HUDEP-2 (cell line): Measurements from ENCODE around the gene PRRC2B.

Experiments
- DNase-seq, 76 experiments: peaks; one replicate each; lab custom pipeline; 2025; ENCODE audit not compliant: unreplicated experiment in 76 of 76; lab: John Stamatoyannopoulos, UW

The PRRC2B gene

DNA sequence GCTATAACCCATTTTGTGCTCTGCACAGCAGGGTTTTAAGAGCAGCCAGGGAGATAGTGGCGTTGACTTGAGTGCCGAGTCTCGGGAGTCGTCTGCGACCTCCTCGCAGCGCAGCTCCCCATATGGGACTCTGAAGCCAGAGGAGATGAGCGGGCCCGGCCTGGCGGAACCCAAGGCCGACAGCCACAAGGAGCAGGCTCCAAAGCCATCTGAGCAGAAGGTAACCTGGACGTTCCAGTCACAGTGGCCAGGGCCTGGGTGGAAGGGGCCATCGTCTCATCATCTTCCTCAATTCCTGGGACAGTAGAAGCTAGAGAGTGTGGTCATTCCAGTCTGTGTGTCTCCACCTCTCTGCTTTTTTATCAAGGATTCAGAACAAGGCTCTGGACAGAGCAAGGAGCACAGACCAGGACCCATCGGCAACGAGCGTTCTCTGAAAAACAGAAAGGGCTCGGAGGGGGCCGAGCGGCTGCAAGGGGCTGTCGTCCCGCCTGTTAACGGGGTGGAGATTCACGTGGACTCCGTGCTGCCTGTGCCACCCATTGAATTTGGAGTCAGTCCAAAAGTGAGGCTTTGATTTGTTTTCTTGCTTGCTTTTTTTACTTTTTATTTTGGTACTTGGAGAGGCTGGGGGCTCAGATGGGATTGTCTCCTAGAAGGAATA lies 88.6 kb downstream of the PRRC2B start:
- no peak for DNase-seq

DNA sequence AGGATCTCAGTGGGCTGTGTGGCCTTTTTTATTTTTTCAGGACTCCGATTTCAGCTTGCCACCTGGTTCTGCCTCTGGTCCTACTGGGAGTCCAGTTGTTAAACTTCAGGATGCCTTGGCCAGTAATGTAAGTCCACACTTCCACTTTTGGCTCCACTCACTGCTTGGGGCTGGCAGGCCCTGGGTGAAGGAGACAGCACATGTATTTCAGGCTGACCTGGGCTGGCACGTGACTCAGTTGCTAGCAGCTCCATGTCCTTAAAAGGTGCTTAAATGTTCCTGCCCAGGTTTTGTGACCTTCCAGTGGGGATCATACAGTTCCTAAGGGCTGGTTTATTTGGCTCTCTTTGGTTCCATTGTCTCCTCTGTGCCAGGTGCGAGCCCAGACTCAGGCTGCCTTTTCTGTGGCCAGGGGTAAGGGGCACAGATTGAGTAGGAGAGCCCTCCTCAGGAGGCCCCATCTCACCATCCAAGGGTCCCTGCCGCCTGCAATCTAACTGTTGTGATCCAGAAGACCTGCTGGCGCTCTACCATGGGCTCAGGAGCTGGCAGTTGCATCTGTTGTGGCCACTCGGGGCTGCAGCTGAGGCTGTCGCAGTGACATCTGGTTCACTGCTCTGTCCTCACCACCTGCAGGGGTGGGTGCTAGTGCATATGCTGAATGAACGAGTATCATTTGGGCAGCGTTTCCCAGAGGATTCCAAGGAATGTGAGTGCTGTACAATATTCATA lies 89.6 kb downstream of the PRRC2B start:
- DNase-seq = no peak

DNA sequence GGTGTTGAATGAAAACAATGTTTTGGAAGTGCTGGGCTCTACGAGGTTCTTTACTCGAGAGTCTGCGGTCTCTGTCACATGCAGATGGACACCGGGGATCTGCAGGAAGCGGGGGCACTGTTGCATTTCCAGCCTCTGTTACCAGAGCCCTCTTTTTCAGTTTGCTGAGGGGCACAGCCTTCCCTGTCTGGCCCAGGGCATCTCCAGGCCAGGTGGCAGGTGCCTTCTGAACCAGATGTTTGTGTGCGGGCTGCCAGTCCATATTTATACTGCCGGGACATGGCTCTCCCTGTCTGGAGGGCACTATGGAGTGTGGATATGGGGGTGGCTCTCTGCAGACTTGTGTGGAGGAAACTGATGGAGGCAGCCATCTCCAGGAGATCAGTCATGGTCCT lies 90.2 kb downstream of the PRRC2B start:
- DNase-seq = no peak

GRCh38 chr9:131484560-131485185 lies 90.8 kb downstream of the PRRC2B start:
- no peak for DNase-seq

DNA sequence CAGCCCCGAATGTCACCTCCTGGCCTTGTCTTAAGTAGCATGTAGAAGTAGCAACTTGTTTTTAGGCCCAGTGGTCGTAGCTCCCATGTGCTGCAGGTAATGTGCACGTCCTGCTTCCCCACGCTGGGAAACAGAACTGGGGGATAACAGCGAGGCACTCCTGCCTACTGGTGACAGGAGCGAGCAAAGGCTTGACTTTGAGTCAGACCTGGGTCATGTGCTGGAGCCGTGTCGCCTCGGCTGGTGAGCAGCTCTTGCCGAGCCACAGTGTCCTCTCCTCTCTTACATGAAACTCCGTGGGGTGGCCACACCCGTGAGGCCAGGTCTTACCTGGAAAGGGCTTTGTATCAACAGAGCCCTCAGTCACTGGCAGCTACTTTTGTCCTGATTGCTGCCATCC lies 91.3 kb downstream of the PRRC2B start:
- no peak for DNase-seq

DNA sequence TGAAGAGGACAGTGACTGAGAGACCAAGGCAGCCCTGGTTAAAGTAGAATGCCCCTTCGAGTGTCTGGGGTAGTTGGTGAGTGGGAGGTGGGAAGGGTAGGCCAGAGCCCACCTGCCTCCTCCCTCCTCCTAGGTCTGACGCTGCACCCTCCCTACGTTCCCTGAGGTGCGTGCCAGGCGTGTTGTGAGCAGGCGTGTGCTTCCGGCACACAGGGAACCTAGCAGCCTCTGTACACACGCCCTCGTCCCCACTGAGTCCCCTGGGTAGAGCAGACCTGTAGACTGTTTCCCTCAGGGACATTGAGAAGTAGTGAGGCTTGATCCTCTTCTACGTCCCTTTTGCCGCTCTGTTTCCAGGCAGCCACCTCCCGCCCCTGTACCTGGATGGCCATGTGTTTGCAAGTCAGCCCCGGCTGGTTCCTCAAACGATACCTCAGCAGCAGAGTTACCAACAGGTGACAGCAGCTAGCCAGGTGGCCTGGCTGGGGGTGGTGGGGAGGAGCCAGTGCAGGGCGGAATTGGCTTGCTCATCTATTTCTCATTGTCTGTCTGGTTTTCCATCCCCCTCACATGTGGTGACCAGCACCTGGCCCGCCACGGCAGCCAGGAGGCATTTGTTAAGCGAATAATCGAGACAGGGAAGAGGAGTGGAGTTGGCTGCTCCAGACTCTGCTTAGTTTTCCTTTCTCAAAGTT lies 92.0 kb downstream of the PRRC2B start:
- no peak for DNase-seq

DNA sequence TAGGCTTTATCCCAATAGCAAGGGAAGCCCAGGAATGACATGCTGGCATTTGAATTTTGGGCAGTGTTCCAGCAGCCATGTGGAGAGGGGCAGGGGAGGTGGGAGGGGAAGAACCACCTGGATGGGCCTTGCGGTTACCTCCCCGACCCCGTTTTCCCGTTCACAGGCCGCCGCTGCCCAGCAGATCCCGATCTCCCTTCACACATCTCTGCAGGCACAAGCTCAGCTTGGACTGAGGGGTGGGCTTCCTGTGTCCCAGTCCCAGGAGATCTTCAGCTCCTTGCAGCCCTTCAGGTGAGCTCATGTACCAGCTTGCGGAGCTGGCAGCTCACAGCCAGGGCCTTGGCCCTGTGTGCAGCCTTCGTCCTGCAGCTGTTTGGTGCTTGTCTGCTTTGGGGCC lies 93.1 kb downstream of the PRRC2B start:
- DNase-seq = no peak

- DNase-seq = no peak
Observed at GRCh38 chr9:131487621-131488031, 93.7 kb downstream of the PRRC2B start.

DNA sequence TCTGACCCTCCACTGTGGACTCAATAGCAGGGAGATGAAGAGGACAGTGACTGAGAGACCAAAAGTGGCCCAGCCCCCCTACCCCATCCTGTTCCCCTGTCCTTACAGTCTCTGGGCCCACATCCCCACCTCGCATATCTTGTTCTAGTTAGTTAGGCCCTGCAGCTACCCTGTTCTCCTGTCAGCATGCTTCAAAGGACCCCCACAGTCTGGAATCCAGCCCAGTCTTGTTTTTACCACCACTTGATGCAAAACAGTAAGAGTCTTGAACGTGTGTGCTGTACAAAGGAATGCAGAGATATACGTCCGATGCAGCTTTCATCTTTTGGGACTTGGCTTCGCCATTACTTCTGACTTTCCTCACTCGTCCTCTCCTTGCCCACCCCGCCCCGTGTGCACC lies 96.6 kb downstream of the PRRC2B start:
- DNase-seq = no peak

- no peak for DNase-seq
Observed at GRCh38 chr9:131491001-131491710, 97.3 kb downstream of the PRRC2B start.

DNA sequence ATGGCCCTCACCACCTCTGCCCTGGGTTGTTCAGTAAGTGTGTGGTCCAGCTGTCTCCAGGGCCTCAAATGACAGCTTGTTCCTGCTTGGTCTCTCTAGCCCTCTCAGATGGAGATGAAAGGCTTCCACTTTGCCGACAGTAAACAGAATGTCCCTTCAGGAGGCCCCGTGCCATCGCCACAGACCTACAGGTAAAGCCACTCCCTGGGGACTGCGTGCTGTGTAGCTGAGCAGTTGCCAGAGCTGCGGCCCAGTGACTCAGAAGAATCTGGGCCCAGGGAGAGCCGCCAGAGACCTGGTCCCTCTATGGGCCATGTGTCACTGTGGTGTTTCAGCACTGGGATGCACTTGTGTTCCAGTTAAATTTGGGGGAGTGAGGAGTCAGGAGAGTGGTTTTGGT lies 98.2 kb downstream of the PRRC2B start:
- DNase-seq = no peak

GRCh38 chr9:131494296-131494870 lies 100.5 kb downstream of the PRRC2B start:
- no peak for DNase-seq

DNA sequence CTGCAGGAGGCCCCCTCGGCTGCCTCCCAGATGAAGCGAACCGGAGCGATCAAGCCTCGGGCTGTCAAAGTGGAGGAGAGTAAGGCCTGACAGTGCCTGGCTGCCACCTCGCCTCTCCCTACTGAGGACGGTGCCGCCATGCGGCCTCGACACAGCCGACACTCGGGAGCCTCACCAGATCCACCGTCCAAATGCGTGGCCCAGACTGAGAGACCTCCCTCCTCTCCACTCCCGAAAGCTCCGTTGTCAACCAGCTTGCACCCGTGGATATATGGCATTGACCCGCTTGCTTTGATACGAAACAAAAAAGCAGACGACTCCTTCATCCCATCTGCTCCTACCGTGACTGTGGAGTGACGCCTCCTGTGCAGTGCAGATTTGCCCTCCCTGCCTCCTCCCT lies 101.9 kb downstream of the PRRC2B start:
- no peak for DNase-seq

- DNase-seq = no peak
Observed at GRCh38 chr9:131496844-131497405, 103.0 kb downstream of the PRRC2B start.

DNA sequence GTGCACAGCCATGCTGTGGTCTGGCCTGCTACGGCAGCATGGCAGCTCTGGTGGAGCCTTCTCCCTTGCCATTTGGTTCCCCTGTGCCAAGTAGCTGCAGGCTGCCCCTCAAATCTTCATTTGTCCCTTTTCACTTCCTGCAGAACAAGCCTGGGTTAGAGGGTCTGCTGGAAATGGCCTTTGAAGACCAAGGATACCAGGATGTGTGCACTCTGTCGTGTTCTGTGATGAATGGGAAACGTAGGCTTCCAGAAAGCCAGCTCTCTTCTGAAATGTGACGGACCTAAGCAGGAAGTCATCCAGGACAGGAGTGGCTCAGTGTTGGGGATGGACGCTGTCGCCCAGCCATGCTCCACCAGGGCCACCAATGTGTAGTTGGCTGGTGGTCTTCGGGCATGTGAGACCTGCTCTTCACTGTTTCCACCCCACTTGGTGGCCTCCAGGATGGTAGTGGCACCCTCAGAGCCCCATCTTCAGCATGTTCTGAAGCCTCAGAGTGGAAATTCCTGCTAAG lies 105.4 kb downstream of the PRRC2B start:
- no peak for DNase-seq

DNA sequence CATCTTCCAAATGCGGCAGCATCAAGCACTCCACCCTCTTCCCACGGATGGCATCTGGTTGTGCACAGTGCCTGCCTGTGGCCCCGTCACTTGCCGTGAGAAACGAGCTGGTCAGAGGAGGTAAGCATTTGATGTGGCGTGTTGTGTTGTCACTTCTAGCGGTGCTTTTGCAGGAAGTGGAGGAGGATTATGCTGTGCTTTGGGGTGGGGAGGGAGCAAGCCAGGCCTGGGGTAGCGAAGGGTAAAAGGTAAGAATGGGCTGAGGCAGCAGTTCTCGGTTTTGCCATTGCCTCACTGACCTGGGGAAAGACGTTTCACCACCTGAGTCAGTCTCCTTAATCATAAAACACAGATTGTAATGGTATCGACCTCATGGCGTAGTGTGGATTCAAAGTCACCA lies 106.5 kb downstream of the PRRC2B start:
- DNase-seq = no peak

- no peak for DNase-seq
Observed at GRCh38 chr9:131500939-131501541, 107.2 kb downstream of the PRRC2B start.

DNA sequence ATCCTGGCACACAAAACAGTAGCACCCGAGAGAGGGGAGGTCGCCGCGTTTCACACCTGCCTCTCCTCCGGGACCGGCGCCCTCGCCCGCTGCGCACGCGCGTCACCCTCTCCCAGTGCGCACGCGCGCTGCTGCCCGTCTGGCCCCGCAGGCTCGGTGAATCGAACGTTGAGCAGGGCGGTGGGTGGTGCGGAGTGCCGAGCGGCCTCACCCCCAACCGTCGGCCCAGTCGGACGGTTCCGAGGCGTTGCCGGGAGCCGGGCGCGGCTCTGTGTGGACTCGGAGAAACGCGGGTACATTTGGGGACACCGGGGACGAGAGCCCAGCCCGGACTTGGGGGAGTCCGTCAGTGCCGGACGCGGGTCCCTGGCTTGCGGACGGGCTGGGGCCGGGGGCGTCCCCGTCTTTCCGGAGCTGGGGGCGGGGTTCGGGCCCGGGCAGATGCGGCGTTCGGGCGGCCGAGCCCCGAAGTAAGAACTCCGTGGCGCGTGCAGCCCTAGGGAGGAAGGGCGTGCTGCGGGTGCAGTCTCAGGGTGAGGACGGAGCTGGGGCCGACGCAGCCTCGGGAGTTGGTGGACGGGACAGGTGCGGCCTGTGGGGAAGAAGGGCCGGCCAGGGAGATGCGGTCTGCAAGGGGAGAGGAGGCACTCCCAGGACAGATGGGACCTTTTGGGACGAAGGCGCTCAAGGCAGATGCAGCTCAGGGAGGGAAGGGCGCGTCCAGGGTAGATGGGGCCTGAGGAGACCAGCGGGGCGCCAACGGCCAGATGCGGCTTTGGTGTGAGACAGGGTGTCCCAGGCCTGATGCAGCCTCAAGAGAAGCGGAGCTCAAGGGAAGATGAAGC lies 109.1 kb downstream of the PRRC2B start, which contains the start of gene POMT1:
POMT1 (plus strand) TSS at position 138 of the 845 bp plus-strand sequence. CDS start 1,301 bp downstream, outside the sequence.
- DNase-seq = peak in 73 of 76 experiments; percentile 12 to 87 (median 71)
